ENCODE data around the gene TOR2A.
"Not testable (repeated sequence)": the region's sequence is repeated elsewhere in the genome, so short reads cannot be mapped to it uniquely, and the experiment has no call there.

The TOR2A gene

GRCh38 chr9:127756776-127757175, 21.7 kb upstream of the TOR2A start:
- not testable (repeated sequence) for H3K4me3 Mint-ChIP-seq; H3K36me3 Mint-ChIP-seq (ENCODE audit: low read depth); H3K27me3 Mint-ChIP-seq; H3K4me1 Mint-ChIP-seq (ENCODE audit: low read depth); H3K9me3 Mint-ChIP-seq; H3K27ac Mint-ChIP-seq

GRCh38 chr9:127756233-127756632, 21.1 kb upstream of the TOR2A start:
- H3K27me3 Mint-ChIP-seq: no peaks in the 10 kb centered on the region
- no peaks in the 10 kb centered on the region for H3K9me3 Mint-ChIP-seq
- H3K4me3 Mint-ChIP-seq: no peak overlapping the region
- peaks cover 5% of the 10 kb centered on the region for H3K36me3 Mint-ChIP-seq (ENCODE audit: low read depth)
- H3K4me1 Mint-ChIP-seq (ENCODE audit: low read depth): peaks cover 4% of the 10 kb centered on the region
- no peak overlapping the region for H3K27ac Mint-ChIP-seq

- Mint-ChIP-seq H3K4me1 (ENCODE audit: low read depth) (peaks cover 4% of the 10 kb centered on the region), H3K27ac (no peak overlapping the region), H3K36me3 (ENCODE audit: low read depth) (peaks cover 14% of the 10 kb centered on the region), H3K4me3 (no peak overlapping the region), H3K9me3 (no peaks in the 10 kb centered on the region), H3K27me3 (no peaks in the 10 kb centered on the region)
Measured at GRCh38 chr9:127755061-127756060, 20.3 kb upstream of the TOR2A start.

- peaks cover 4% of the 10 kb centered on the region for H3K4me1 Mint-ChIP-seq (ENCODE audit: low read depth)
- no peaks in the 10 kb centered on the region for H3K9me3 Mint-ChIP-seq
- peaks cover 18% of the 10 kb centered on the region for H3K36me3 Mint-ChIP-seq (ENCODE audit: low read depth)
- H3K27me3 Mint-ChIP-seq: no peaks in the 10 kb centered on the region
- H3K4me3 Mint-ChIP-seq: no peak overlapping the region
- no peak overlapping the region for H3K27ac Mint-ChIP-seq
Measured at GRCh38 chr9:127754099-127755060, 19.3 kb upstream of the TOR2A start.

- H3K27ac Mint-ChIP-seq: no peak overlapping the region
- H3K36me3 Mint-ChIP-seq (ENCODE audit: low read depth): peaks cover 17% of the 10 kb centered on the region
- no peaks in the 10 kb centered on the region for H3K9me3 Mint-ChIP-seq
- no peak overlapping the region for H3K4me3 Mint-ChIP-seq
- H3K27me3 Mint-ChIP-seq: no peaks in the 10 kb centered on the region
- H3K4me1 Mint-ChIP-seq (ENCODE audit: low read depth): peaks cover under 1% of the 10 kb centered on the region
Measured at GRCh38 chr9:127753622-127754021, 18.5 kb upstream of the TOR2A start.

GRCh38 chr9:127753148-127753547, 18.1 kb upstream of the TOR2A start:
- Mint-ChIP-seq H3K36me3 (ENCODE audit: low read depth) (peaks cover 17% of the 10 kb centered on the region), H3K9me3 (no peaks in the 10 kb centered on the region), H3K27me3 (no peaks in the 10 kb centered on the region), H3K4me3 (no peak overlapping the region), H3K27ac (no peak overlapping the region), H3K4me1 (ENCODE audit: low read depth) (no peaks in the 10 kb centered on the region)

GRCh38 chr9:127751269-127752054, 16.4 kb upstream of the TOR2A start:
- H3K4me1 Mint-ChIP-seq (ENCODE audit: low read depth): peaks cover 12% of the 10 kb centered on the region
- H3K27ac Mint-ChIP-seq: peak overlapping the region; percentile 38
- H3K4me3 Mint-ChIP-seq: no peak overlapping the region
- no peaks in the 10 kb centered on the region for H3K27me3 Mint-ChIP-seq
- H3K9me3 Mint-ChIP-seq: no peaks in the 10 kb centered on the region
- peaks cover 17% of the 10 kb centered on the region for H3K36me3 Mint-ChIP-seq (ENCODE audit: low read depth)

- Mint-ChIP-seq H3K4me1 (ENCODE audit: low read depth) (peaks cover 16% of the 10 kb centered on the region), H3K4me3 (no peak overlapping the region), H3K36me3 (ENCODE audit: low read depth) (peaks cover 22% of the 10 kb centered on the region)
Measured at GRCh38 chr9:127749090-127749787, 14.1 kb upstream of the TOR2A start.

GRCh38 chr9:127746959-127747569, 12.0 kb upstream of the TOR2A start:
- Mint-ChIP-seq H3K27ac (peak overlapping the region; percentile 34), H3K36me3 (ENCODE audit: low read depth) (peaks cover 26% of the 10 kb centered on the region), H3K4me1 (ENCODE audit: low read depth) (peaks cover 16% of the 10 kb centered on the region), H3K9me3 (no peaks in the 10 kb centered on the region), H3K27me3 (no peaks in the 10 kb centered on the region), H3K4me3 (no peak overlapping the region)

More at GRCh38 chr9:127749090-127749787, 14.1 kb upstream of the TOR2A start:
- no peaks in the 10 kb centered on the region for H3K27me3 Mint-ChIP-seq
- no peak overlapping the region for H3K27ac Mint-ChIP-seq
- no peaks in the 10 kb centered on the region for H3K9me3 Mint-ChIP-seq

GRCh38 chr9:127744398-127745110, 9.5 kb upstream of the TOR2A start:
- Mint-ChIP-seq H3K4me3 (no peak overlapping the region), H3K9me3 (no peaks in the 10 kb centered on the region), H3K4me1 (ENCODE audit: low read depth) (peaks cover 16% of the 10 kb centered on the region), H3K27ac (no peak overlapping the region), H3K27me3 (no peaks in the 10 kb centered on the region), H3K36me3 (ENCODE audit: low read depth) (peaks cover 19% of the 10 kb centered on the region)

GRCh38 chr9:127742435-127743088, 7.5 kb upstream of the TOR2A start:
- Mint-ChIP-seq H3K27ac (no peak overlapping the region), H3K36me3 (ENCODE audit: low read depth) (peaks cover 21% of the 10 kb centered on the region), H3K4me1 (ENCODE audit: low read depth) (peaks cover 13% of the 10 kb centered on the region), H3K9me3 (no peaks in the 10 kb centered on the region), H3K27me3 (no peaks in the 10 kb centered on the region), H3K4me3 (no peak overlapping the region)

- H3K4me1 Mint-ChIP-seq (ENCODE audit: low read depth): peaks cover 7% of the 10 kb centered on the region
- H3K27me3 Mint-ChIP-seq: no peaks in the 10 kb centered on the region
- no peak overlapping the region for H3K27ac Mint-ChIP-seq
- H3K4me3 Mint-ChIP-seq: no peak overlapping the region
- no peaks in the 10 kb centered on the region for H3K9me3 Mint-ChIP-seq
- peaks cover 21% of the 10 kb centered on the region for H3K36me3 Mint-ChIP-seq (ENCODE audit: low read depth)
Measured at GRCh38 chr9:127741831-127742434, 6.8 kb upstream of the TOR2A start.
